GM21526 (cell line): ENCODE measurements around the gene CISD3.

ENCODE experiments used
- ATAC-seq: cut with Tn5 transposase; IDR thresholded peaks from one replicate; pipeline ENCODE4 v1.9.1; 2021; ENCODE audit warnings: moderate library complexity; ENCODE audit not compliant: unreplicated experiment, low FRiP score

CISD3 gene

GRCh38 chr17:38761612-38762011 is 31.5 kb downstream of the CISD3 start:
- ATAC-seq: no peak

GRCh38 chr17:38762231-38762630 is 32.1 kb downstream of the CISD3 start:
- ATAC-seq: no peak

GRCh38 chr17:38766341-38766740 is 36.2 kb downstream of the CISD3 start:
- ATAC-seq: no peak

- no peak for ATAC-seq
These were observed 38.3 kb downstream of the CISD3 start for GRCh38 chr17:38768417-38768816.

- no peak for ATAC-seq
These were observed 43.1 kb downstream of the CISD3 start for GRCh38 chr17:38773258-38773657.

- ATAC-seq: no peak
These were observed 47.6 kb downstream of the CISD3 start for GRCh38 chr17:38777641-38778250.

GRCh38 chr17:38779965-38780752 is 50.0 kb downstream of the CISD3 start:
- no peak for ATAC-seq

- no peak for ATAC-seq
These were observed 53.1 kb downstream of the CISD3 start for GRCh38 chr17:38783227-38783626.
